Left ventricle myocardium inferior (tissue), 1 donor: ENCODE data around the gene CFAP91. TPM values are rescaled to one million over a fixed set of nuclear protein-coding genes. Genes with fewer than 3 reads are reported as not detected.

ENCODE experiments used
- DNase-seq: peaks from one replicate; pipeline ENCODE4 v3.0.0-alpha.2; 2020
- H3K27ac ChIP-seq: fragments of 200-600 bp; replicated peaks from 2 replicates; pipeline ENCODE4 v1.8.0; 2021
- H3K27me3 ChIP-seq: fragments of 200-600 bp; 2 replicates; pipeline ENCODE4 v1.8.0; 2021; ENCODE audit warnings: low read depth
- H3K36me3 ChIP-seq: fragments of 200-600 bp; 2 replicates; pipeline ENCODE4 v1.8.0; 2021
- H3K4me1 ChIP-seq: fragments of 200-600 bp; 2 replicates; pipeline ENCODE4 v1.8.0; 2021
- H3K4me3 ChIP-seq: fragments of 200-600 bp; 2 replicates; pipeline ENCODE4 v1.8.0; 2021; ENCODE audit warnings: mild to moderate bottlenecking, moderate library complexity
- H3K9me3 ChIP-seq: fragments of 200-600 bp; replicated peaks from 2 replicates; pipeline ENCODE4 v1.8.0; 2021
- intact Hi-C: fragments of 100-400 bp; cut with micrococcal nuclease; formaldehyde crosslinking; loops from one replicate; pipeline ENCODE4 v1.11.0; 2022
- total RNA-seq: library from RNA; stranded (reverse); fragmentation: NEBNext Ultra II Directional; extraction: Animal tissue kit (Norgen Biotek cat#: 25700); gene quantifications from one replicate; pipeline ENCODE4 v1.2.1, GENCODE V29; 2021
- TF ChIP-seq, protein P1 (sequence below): fragments of 200-600 bp; IDR thresholded peaks from 2 replicates; pipeline ENCODE4 v1.8.0; 2021; ENCODE audit warnings: antibody characterized with exemption, mild to moderate bottlenecking, borderline replicate concordance
- donor health status: DM: no; HTN: yes; CAD: no; lungs with severe emphysema.

The CFAP91 gene
- total RNA-seq, 1 donor from 2014 or later: 0.44 TPM

DNA sequence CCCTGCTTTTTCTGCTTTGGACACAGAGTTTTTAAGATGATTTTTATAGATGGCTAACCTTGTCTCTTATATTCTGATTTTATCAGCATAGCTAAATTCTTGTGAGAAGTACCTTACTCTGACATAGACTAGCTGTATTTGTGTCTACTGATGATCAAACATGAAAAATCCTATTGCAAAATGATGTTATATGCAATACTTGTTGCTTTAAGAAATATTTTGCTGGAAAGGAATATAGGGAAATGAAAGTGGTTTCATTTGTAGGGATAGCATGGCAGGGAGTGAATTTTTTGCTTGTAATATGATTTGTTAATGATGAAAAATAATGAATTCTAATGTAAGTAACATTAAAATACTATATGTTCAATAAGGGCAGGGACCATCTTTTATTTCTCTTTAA, 35.9 kb downstream of the CFAP91 start:
- no peak for DNase-seq

DNA sequence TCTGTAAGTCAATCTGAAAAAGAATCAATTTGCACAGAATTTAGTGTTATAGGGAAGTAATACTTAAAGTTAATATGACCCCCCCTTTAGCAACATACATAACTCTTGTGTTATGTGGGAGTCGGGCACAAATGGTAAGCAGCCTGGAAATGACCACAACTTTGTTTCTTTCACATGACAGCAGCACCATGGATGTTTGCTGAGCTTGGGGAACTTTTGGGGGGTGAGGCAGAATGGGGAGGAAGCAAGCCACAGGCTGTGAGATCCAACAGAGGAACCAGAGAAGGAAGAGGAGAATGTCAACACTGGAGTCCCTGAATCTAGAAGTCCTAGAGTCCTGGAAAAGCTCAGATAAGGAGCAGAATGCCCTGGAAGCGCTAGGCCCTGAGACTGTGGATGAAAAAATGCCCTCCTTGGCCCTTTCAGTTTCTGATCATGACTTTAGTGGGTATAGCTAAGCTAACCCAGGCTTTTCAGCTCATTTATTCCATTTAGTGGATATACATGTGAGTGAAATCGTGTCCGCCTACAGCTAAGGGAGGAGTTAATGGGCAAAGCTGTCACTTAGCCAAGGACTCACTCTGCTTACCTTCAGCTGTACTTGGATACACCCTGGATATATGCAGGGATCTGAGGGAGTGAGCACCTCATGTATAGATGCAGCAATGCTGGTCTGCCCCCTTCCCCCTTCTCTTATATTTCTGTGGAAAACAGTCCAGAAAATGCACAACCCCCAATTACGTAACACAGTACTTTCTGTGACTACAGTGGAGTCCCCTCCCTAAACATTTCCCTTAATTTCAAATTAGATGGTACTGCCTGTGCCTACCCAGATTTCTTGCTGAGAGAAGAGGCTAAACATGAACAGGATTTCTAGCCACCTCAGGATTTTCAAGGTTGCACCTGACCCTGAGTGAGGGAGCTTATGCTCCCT, 39.1 kb downstream of the CFAP91 start:
- TF ChIP-seq, protein P1, sequence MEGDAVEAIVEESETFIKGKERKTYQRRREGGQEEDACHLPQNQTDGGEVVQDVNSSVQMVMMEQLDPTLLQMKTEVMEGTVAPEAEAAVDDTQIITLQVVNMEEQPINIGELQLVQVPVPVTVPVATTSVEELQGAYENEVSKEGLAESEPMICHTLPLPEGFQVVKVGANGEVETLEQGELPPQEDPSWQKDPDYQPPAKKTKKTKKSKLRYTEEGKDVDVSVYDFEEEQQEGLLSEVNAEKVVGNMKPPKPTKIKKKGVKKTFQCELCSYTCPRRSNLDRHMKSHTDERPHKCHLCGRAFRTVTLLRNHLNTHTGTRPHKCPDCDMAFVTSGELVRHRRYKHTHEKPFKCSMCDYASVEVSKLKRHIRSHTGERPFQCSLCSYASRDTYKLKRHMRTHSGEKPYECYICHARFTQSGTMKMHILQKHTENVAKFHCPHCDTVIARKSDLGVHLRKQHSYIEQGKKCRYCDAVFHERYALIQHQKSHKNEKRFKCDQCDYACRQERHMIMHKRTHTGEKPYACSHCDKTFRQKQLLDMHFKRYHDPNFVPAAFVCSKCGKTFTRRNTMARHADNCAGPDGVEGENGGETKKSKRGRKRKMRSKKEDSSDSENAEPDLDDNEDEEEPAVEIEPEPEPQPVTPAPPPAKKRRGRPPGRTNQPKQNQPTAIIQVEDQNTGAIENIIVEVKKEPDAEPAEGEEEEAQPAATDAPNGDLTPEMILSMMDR: no peak
- Histone ChIP-seq H3K27me3 (no peaks in the 10 kb centered on the region), H3K4me3 (no peak overlapping the region), H3K36me3 (no peaks in the 10 kb centered on the region), H3K4me1 (no peaks in the 10 kb centered on the region), H3K27ac (no peak overlapping the region), H3K9me3 (no peaks in the 10 kb centered on the region)
- intact Hi-C loops: no loop called here
- no peak for DNase-seq

More for the DNA sequence above, 35.9 kb downstream of the CFAP91 start:
- H3K27ac ChIP-seq: no peak overlapping the region
- no peak overlapping the region for H3K4me3 ChIP-seq
- TF ChIP-seq, protein P1: no peak
- H3K36me3 ChIP-seq: no peaks in the 10 kb centered on the region
- no peaks in the 10 kb centered on the region for H3K9me3 ChIP-seq
- intact Hi-C loops: no loop called here
- H3K27me3 ChIP-seq: no peaks in the 10 kb centered on the region
- no peaks in the 10 kb centered on the region for H3K4me1 ChIP-seq

DNA sequence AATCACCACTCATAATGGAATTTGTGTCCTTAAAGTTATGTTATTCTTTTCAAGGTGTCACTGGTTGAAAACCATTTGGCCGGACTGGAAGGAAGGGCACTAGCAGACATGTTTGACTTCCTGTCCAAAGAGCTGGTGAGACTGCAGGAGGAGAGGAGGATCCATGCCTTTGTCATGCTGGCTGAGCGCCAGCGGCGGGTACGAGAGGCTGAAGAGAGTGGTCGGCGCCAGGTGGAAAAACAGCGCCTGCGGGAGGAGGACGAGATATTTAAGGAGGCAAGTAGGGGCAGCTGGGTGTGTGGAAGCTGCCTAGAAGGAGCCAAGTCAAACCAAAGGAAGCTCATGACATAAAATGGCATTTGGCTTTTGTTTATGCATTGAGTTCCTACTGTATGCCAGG, 41.1 kb downstream of the CFAP91 start:
- DNase-seq: no peak
- H3K27me3 ChIP-seq: no peaks in the 10 kb centered on the region
- H3K4me1 ChIP-seq: no peaks in the 10 kb centered on the region
- no peak overlapping the region for H3K27ac ChIP-seq
- TF ChIP-seq, protein P1: no peak
- H3K36me3 ChIP-seq: no peaks in the 10 kb centered on the region
- no peak overlapping the region for H3K4me3 ChIP-seq
- intact Hi-C loops: no loop called here
- no peaks in the 10 kb centered on the region for H3K9me3 ChIP-seq

DNA sequence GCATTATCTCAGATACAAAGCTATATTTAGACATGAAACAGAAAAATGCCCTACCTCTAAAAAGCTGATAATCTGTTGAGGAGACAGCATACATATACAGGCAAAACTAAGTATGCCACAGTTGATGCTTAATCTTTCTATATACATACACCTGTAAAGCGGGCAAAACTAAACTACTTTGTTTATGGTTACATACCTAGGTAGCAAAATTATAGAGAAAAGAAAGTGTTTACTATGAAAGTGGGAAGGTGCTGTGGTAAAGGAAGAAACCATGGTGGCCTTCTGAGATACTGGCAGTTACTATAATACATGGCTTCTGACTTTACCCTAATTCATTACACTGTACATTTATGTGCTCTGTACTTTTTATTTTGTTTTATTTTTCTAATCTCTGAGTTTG, 43.1 kb downstream of the CFAP91 start:
- H3K36me3 ChIP-seq: peaks cover 2% of the 10 kb centered on the region
- H3K4me1 ChIP-seq: no peaks in the 10 kb centered on the region
- H3K4me3 ChIP-seq: no peak overlapping the region
- H3K27me3 ChIP-seq: no peaks in the 10 kb centered on the region
- TF ChIP-seq, protein P1: no peak
- H3K27ac ChIP-seq: no peak overlapping the region
- intact Hi-C loops: no loop called here
- H3K9me3 ChIP-seq: no peaks in the 10 kb centered on the region
- no peak for DNase-seq

DNA sequence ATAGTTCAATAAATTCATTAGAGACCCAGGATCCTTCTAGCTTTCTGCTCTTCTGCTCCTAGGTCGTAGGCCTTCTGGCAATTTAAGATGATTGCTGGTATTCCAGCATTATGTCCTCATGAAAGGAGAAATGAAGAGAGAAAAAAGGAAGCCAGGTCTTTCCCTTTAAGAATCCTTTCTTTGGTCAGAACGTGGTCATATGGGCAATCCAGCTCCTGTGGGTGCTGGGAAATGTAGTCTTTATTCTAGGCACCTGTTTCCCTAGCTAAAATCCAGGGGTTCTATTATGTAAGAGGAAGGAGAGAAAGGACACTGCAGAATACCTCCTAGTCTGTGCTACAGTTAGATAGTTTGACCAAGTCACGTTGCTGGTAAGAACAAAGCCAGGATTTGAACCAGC, 43.6 kb downstream of the CFAP91 start:
- intact Hi-C loops: no loop called here
- DNase-seq: no peak

More for the DNA sequence above, 43.6 kb downstream of the CFAP91 start:
- Histone ChIP-seq H3K4me1 (no peaks in the 10 kb centered on the region), H3K36me3 (peaks cover 3% of the 10 kb centered on the region), H3K4me3 (no peak overlapping the region), H3K27me3 (no peaks in the 10 kb centered on the region), H3K9me3 (no peaks in the 10 kb centered on the region), H3K27ac (no peak overlapping the region)
- TF ChIP-seq, protein P1: no peak
